HUES6 (cell line): Measurements from ENCODE around the gene CDC6.

ENCODE experiments used
- H3K27ac ChIP-seq: 2 replicates; pipeline ENCODE4 v1.7.0; 2013; ENCODE audit warnings: low read depth, mild to moderate bottlenecking, low read length, inconsistent platforms
- H3K27me3 ChIP-seq: 2 replicates; pipeline ENCODE4 v1.6.1; 2013; ENCODE audit warnings: low read length; ENCODE audit not compliant: control insufficient read depth, insufficient read depth
- H3K36me3 ChIP-seq: 2 replicates; pipeline ENCODE4 v1.6.1; 2013; ENCODE audit warnings: low read length; ENCODE audit not compliant: control insufficient read depth, insufficient read depth
- H3K4me1 ChIP-seq: 2 replicates; pipeline ENCODE4 v1.6.1; 2013; ENCODE audit warnings: low read length; ENCODE audit not compliant: control insufficient read depth, insufficient read depth
- H3K4me3 ChIP-seq: 2 replicates; pipeline ENCODE4 v1.5.1; 2013; ENCODE audit warnings: low read depth, low read length
- H3K9ac ChIP-seq: one replicate; pipeline ENCODE4 v1.6.1; 2013; ENCODE audit warnings: mild to moderate bottlenecking, low read length
- H3K9me3 ChIP-seq: 2 replicates; pipeline ENCODE4 v1.6.1; 2013; ENCODE audit warnings: low read depth, low read length; ENCODE audit not compliant: control insufficient read depth, insufficient read depth

CDC6 gene

GRCh38 chr17:40312893-40313667 is 25.4 kb downstream of the CDC6 start:
- Histone ChIP-seq H3K36me3 (no peaks in the 10 kb centered on the region), H3K9me3 (no peaks in the 10 kb centered on the region), H3K4me3 (no peak overlapping the region), H3K27ac (no peak overlapping the region), H3K9ac (no peak overlapping the region), H3K4me1 (peaks cover 45% of the 10 kb centered on the region), H3K27me3 (peaks cover 14% of the 10 kb centered on the region)

- peaks cover 21% of the 10 kb centered on the region for H3K27me3 ChIP-seq
- H3K27ac ChIP-seq, result no peak overlapping the region
- H3K36me3 ChIP-seq, result no peaks in the 10 kb centered on the region
- peaks cover 39% of the 10 kb centered on the region for H3K4me1 ChIP-seq
- H3K4me3 ChIP-seq, result no peak overlapping the region
- H3K9me3 ChIP-seq, result no peaks in the 10 kb centered on the region
- no peak overlapping the region for H3K9ac ChIP-seq
Measured at GRCh38 chr17:40313668-40314583, 26.2 kb downstream of the CDC6 start.

- Histone ChIP-seq H3K36me3 (no peaks in the 10 kb centered on the region), H3K27me3 (peaks cover 25% of the 10 kb centered on the region), H3K27ac (no peak overlapping the region), H3K4me3 (no peak overlapping the region), H3K9ac (no peak overlapping the region), H3K4me1 (peaks cover 38% of the 10 kb centered on the region), H3K9me3 (no peaks in the 10 kb centered on the region)
Measured at GRCh38 chr17:40314584-40314956, 26.9 kb downstream of the CDC6 start.

GRCh38 chr17:40315206-40315605 is 27.5 kb downstream of the CDC6 start:
- H3K9me3 ChIP-seq, result no peaks in the 10 kb centered on the region
- H3K4me3 ChIP-seq, result no peak overlapping the region
- no peak overlapping the region for H3K9ac ChIP-seq
- peaks cover 25% of the 10 kb centered on the region for H3K27me3 ChIP-seq
- peaks cover 32% of the 10 kb centered on the region for H3K4me1 ChIP-seq
- no peak overlapping the region for H3K27ac ChIP-seq
- no peaks in the 10 kb centered on the region for H3K36me3 ChIP-seq

GRCh38 chr17:40315678-40316570 is 28.2 kb downstream of the CDC6 start:
- Histone ChIP-seq H3K36me3 (no peaks in the 10 kb centered on the region), H3K27ac (no peak overlapping the region), H3K9me3 (no peaks in the 10 kb centered on the region), H3K9ac (no peak overlapping the region), H3K4me1 (peaks cover 34% of the 10 kb centered on the region), H3K27me3 (peaks cover 25% of the 10 kb centered on the region), H3K4me3 (peak overlapping the region; percentile 61)

GRCh38 chr17:40316571-40317344 is 29.1 kb downstream of the CDC6 start:
- H3K36me3 ChIP-seq, result no peaks in the 10 kb centered on the region
- peaks cover 25% of the 10 kb centered on the region for H3K27me3 ChIP-seq
- no peaks in the 10 kb centered on the region for H3K9me3 ChIP-seq
- peaks cover 42% of the 10 kb centered on the region for H3K4me1 ChIP-seq
- H3K9ac ChIP-seq, result peak overlapping the region; percentile 61
- peak overlapping the region; percentile 61 for H3K4me3 ChIP-seq
- no peak overlapping the region for H3K27ac ChIP-seq

GRCh38 chr17:40317345-40317873 is 29.7 kb downstream of the CDC6 start:
- peaks cover 48% of the 10 kb centered on the region for H3K4me1 ChIP-seq
- no peaks in the 10 kb centered on the region for H3K36me3 ChIP-seq
- peak overlapping the region; percentile 61 for H3K9ac ChIP-seq
- H3K4me3 ChIP-seq, result peak overlapping the region; percentile 61
- H3K27ac ChIP-seq, result no peak overlapping the region
- H3K9me3 ChIP-seq, result no peaks in the 10 kb centered on the region
- H3K27me3 ChIP-seq, result peaks cover 25% of the 10 kb centered on the region

GRCh38 chr17:40317880-40318829 is 30.5 kb downstream of the CDC6 start:
- peak overlapping the region; percentile 81 for H3K4me3 ChIP-seq
- H3K27ac ChIP-seq, result peak overlapping the region; percentile 42; the same call in 1 of the 2 replicates
- H3K27me3 ChIP-seq, result peaks cover 25% of the 10 kb centered on the region
- peak overlapping the region; percentile 68 for H3K9ac ChIP-seq
- H3K4me1 ChIP-seq, result peaks cover 54% of the 10 kb centered on the region
- no peaks in the 10 kb centered on the region for H3K36me3 ChIP-seq
- H3K9me3 ChIP-seq, result no peaks in the 10 kb centered on the region

- Histone ChIP-seq H3K27me3 (peaks cover 25% of the 10 kb centered on the region), H3K27ac (no peak overlapping the region), H3K4me1 (peaks cover 52% of the 10 kb centered on the region), H3K9me3 (no peaks in the 10 kb centered on the region), H3K4me3 (peak overlapping the region; percentile 81), H3K9ac (peak overlapping the region; percentile 68), H3K36me3 (no peaks in the 10 kb centered on the region)
Measured at GRCh38 chr17:40318830-40319391, 31.2 kb downstream of the CDC6 start.
